Raji (cell line): ENCODE results near the gene PLXDC2.

Experiments
- POLR2A ChIP-seq: IDR thresholded peaks from 2 replicates; pipeline ENCODE4 v1.6.1; 2011; ENCODE audit warnings: low read depth, low read length, control low read depth; ENCODE audit not compliant: insufficient read depth

Gene PLXDC2

DNA sequence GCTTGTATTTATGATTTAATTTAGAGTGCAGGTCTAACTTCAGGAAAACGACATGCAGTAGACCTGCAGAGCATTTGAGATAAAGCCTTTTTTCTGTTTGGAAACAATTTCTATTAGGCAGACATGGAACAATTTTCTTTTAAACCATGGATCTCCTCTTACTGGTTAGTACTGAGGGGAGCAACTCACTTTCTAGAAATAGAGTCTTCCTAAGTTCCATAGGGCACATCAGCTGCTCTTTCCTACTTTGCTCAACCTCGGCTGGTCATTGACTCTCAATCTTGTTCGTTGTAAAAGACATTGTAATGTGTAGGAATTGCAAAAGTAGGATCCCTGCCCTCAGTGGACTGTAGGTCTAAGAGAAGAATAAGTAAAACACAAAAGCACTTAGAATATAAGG lies 58.0 kb downstream of the PLXDC2 start:
- TF ChIP-seq POLR2A = no peak

- no peak for TF ChIP-seq POLR2A
Observed at GRCh38 chr10:19874791-19875190, 58.6 kb downstream of the PLXDC2 start.

DNA sequence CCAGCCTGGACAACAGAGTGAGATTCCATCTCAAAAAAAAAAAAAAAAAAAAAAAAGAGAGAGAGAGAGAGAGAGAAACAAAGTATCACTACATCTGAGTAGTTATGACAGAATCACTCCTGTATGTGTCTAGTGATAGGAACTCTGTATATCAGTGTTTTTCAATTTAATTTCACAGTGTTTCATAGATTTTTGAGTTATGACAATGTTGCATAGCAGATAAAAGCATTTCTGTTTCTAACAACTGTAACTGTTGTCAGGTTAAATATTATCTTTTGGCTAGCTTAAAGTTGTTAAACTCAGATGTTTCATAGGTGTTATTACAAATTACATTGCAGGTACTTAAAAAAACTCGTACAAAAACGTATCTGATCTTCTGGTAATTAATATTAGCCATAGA lies 60.3 kb downstream of the PLXDC2 start:
- TF ChIP-seq POLR2A = no peak

DNA sequence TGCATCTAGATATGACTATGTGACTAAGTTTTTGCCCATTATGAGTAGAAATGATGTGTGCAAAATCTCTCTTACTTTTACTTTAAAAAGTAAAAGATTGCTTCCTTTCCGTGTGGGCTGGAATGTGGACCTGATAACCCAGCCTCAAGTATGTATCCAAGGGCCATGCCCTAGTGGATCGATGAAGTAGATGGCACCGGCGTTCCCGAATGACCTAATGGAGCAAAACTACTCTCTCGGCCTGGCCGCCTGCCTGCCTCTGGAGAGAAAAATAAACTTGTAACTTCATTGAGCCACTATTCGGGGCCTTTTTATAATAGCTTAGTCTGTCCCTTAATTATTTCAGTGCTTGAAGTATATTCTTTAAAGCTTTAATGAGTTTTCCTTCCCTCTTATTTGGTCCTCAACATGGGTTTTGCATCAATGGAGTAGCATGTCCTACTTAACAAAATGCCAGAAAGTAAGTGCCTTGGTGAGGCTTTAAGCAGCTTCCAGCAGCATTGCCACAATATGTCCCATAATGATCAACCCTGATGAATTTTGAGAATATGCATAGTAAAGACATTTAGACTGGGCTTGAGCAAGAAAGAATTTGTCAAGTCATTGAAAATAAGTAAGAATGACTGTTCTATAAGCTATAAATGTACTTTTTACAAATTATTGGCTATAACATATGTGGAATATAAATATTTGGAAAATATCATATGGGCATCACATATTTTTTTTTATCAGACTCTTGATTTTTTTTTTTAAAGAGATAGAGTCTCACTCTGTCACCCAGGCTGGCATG lies 61.4 kb downstream of the PLXDC2 start:
- no peak for TF ChIP-seq POLR2A

- no peak for TF ChIP-seq POLR2A
Observed at GRCh38 chr10:19882621-19883020, 66.4 kb downstream of the PLXDC2 start.

DNA sequence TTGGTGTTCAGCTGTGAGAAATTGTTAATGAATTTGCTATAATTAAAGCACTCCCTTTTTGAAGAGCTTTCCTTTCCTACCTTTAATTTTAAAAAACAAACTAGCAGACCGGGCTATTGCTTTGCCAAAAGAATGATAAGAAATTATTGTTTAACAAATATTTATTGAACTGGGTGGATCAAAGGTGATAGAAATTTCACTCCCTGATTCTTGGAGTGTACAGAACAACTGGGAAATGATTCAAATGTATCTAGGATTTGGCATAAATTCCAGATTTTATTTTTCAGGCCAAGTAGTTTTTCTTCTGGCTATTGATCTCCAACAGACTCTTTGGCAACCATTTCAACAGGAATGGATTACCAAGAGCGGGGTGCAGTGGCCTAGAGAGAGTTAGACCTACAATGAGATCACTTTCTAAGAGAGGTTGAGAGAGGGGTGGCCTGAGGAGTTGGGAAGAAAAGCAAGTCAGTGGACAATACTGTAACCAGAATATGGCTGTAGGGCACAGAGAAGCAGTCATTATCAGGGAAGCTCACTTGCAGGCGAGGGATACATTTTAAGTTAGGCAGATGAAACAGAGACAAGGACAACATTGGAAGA lies 71.9 kb downstream of the PLXDC2 start:
- TF ChIP-seq POLR2A = no peak

DNA sequence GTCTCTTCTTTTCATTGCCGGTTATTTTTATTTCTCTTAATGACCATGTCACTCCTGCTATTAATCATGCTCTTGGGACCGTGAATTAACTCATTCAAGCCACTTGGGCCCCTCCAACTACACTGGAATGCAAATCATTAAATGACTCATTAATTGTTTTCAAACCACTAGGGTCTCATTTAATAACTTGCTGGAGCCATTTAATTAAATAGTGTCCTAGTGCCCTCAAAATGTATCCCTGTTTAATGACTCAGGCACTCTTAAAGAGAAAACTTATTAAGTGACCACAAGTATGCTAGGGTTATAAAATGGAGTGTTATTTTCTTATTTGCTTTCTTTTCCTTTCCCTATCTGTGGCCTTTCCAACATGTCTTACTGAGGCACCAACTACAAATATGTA lies 73.0 kb downstream of the PLXDC2 start:
- TF ChIP-seq POLR2A = no peak

- no peak for TF ChIP-seq POLR2A
Observed at GRCh38 chr10:19891429-19891828, 75.2 kb downstream of the PLXDC2 start.

DNA sequence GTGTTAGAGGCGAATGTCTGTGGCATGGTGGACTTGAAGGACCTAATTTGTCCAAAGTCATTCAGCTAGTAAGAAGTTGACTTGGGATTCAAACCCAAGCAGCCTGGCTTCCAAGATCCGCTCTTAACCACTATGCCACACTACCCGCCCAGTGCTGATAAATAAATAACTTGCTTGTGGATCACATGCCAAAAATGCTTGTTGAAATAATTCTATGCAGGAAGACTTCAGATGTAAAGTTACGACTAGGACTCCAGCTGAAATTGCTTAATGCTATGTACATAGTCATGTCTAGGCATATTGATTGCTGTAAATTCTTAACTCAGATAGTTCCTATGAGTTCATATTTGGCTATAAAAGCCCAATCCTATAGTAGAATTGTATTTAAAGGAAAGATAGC lies 76.0 kb downstream of the PLXDC2 start:
- TF ChIP-seq POLR2A = no peak

GRCh38 chr10:19892677-19893076 lies 76.4 kb downstream of the PLXDC2 start:
- TF ChIP-seq POLR2A = no peak

GRCh38 chr10:19895500-19895899 lies 79.3 kb downstream of the PLXDC2 start:
- no peak for TF ChIP-seq POLR2A

DNA sequence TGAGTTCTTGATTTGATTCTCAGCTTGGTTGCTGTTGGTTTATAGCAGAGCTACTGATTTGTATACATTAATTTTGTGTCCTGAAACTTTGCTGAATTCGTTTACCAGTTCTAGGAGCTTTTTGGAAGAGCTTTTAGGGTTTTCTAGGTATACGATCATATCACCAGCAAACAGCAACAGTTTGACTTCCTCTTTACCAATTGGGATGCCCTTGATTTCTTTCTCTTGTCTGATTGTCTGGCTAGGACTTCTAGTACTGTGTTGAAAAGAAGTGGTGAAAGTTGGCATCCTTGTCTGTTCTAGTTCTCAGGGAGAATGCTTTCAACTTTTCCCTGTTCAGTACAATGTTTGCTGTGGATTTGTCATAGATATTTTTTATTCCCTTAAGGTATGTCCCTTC lies 86.2 kb downstream of the PLXDC2 start:
- TF ChIP-seq POLR2A = no peak

DNA sequence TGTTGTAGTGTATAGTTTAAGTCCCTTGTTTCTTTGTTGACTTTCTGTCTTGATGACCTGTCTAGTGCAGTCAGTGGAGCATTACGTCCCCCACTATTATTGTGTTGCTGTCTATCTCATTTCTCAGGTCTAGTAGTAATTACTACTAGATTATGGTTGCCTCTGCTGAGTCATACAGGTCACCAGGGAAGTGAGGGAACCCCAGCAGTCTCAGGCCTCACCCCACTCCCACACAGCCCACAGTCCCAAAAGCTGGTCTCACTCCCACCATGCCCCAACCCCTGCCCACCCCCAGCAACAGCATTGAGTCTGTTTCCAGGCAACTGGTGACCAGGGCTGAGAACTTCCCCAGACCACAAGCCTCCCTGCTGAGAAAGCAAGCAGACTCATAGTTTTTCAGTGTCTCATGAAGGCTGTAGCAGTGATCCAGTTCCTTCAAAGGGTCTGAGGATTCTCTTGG lies 88.0 kb downstream of the PLXDC2 start:
- TF ChIP-seq POLR2A = no peak

DNA sequence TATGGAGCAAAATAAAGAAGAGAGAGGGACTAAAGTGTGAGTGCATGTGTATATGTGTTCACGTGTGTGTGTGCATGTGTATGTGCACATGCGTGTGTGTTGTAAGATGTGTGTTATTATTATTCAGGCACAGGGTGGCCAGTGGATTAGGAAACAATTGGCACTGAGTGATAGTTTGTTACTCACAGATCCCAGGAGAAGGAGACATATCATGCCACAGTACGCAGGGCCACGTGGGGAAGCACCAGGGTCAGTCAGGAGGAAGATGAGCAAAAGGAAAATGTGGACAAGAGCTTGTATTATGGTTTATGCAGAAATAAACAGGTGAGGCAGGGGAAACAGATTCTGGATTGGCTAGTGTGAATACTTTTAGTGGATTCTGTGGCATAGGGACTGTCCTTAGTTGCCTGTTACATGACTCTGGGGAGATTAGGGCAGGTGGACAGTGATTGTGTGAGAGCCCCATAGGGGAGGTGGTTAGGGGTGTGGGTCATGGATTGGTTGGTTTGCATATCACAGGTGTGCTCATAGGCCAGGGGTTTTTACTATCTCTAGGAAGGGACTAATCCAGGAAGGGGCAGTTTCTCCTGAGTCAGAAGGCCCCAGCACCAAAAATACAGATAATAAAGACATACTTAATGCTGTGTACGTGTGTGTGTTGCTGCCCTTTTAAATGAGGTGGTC lies 90.0 kb downstream of the PLXDC2 start:
- TF ChIP-seq POLR2A = no peak

DNA sequence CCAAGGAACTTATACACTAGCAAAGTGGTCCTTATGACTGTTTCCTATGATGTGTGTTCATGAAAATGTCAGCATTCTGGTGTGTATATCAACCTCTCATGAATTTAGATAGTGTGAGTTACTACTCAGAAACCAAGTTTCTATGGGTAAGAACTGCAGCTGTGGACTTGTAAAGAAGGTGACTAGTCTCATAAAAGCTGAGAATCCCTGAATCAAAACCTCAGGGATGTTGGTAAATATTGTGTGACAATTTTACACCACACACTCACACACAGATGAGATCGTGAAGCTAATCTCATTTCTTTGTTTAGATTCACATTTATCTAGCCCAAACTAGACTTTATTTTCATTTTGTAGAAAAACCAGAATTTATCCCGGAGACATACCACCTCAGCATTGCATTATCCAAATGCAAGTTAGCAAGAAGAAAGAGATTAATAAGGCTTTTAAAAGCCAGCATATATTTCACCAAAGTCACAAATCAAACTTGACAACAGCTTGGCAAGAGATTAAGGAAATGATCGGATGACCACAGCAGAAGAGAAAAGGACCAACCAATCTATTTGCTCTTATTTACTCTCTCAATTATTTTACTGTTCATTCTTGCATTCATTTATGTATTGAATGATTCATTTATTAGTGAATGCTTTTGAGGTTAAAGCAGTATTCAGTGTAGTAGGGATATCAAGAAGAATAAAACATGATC lies 92.9 kb downstream of the PLXDC2 start:
- no peak for TF ChIP-seq POLR2A
